ENCODE results near the gene CDKL5. TPM values are rescaled to one million over a fixed set of nuclear protein-coding genes. Genes with fewer than 3 reads are reported as not detected.

Gene CDKL5
- polyA plus RNA-seq, 2 of the 4 experiments (the other 2 are of a cell fraction): 5.4 to 22.8 TPM

GRCh38 chrX:18664947-18665346 lies 239.5 kb downstream of the CDKL5 start:
- Histone ChIP-seq H3K4me1 (no peaks in the 10 kb centered on the region), H3K4me2 (no peak overlapping the region), H3K27ac (no peak overlapping the region), H3K9me3 (no peaks in the 10 kb centered on the region), H3K4me3 (no peak overlapping the region)
- WGBS (ENCODE audit: missing lambda C conversion rate): 85% methylated on average over 8 of the region's 8 CpGs
- DNase-seq (ENCODE audit: low read depth in 1 of 2, low spot score in 1 of 2) (no peak), FAIRE-seq (no peak), ATAC-seq (peak; percentile 59 to 76; a peak in 4 of 6 replicates)
- CTCF ChIA-PET: interaction anchor here (0.9 kb wide), 1 partner anchor 63 kb away, joined by 3 read pairs; no protein-coding TSS in a partner anchor
- POLR2A ChIA-PET: no interaction called here
- TF ChIP-seq HOXB13 (CRISPR knock-in tag; IDR thresholded peaks at IDR 0.05; ENCODE audit: low read depth) (no peak), NPAS2 (CRISPR knock-in tag; IDR thresholded peaks at IDR 0.05; ENCODE audit: borderline replicate concordance) (no peak), ZFP36 (IDR thresholded peaks at IDR 0.05; ENCODE audit: borderline replicate concordance, partially characterized antibody) (no peak), EP300 (IDR thresholded peaks at IDR 0.05) (no peak), HDAC2 (IDR thresholded peaks at IDR 0.05) (no peak), JUNB (IDR thresholded peaks at IDR 0.05) (no peak), SMC3 (IDR thresholded peaks at IDR 0.05) (no peak), BHLHE40 (IDR thresholded peaks at IDR 0.05; ENCODE audit: low read depth, low read length) (no peak), HEYL (CRISPR knock-in tag; IDR thresholded peaks at IDR 0.05) (no peak), RARB (CRISPR knock-in tag; IDR thresholded peaks at IDR 0.05) (no peak), JUN (IDR thresholded peaks at IDR 0.05) (no peak), BCL3 (IDR thresholded peaks at IDR 0.05) (no peak), HOXB5 (CRISPR knock-in tag; IDR thresholded peaks at IDR 0.05) (no peak), MAX (IDR thresholded peaks at IDR 0.05) (no peak), KDM1A (IDR thresholded peaks at IDR 0.05; ENCODE audit: low read depth) (no peak)

GRCh38 chrX:18666614-18667013 lies 241.2 kb downstream of the CDKL5 start:
- no peak for TF ChIP-seq E2F6 (IDR thresholded peaks at IDR 0.05; ENCODE audit: borderline replicate concordance, low read depth)
- no peak for TF ChIP-seq CEBPB (IDR thresholded peaks at IDR 0.05)
- TF ChIP-seq HEYL (CRISPR knock-in tag; IDR thresholded peaks at IDR 0.05): no peak
- TF ChIP-seq RARB (CRISPR knock-in tag; IDR thresholded peaks at IDR 0.05): no peak
- TF ChIP-seq KDM5A (IDR thresholded peaks at IDR 0.05): no peak
- H3K4me2 ChIP-seq: no peak overlapping the region
- ChIA-PET POLR2A (no interaction called here), CTCF (interaction anchor here (1.3 to 1.4 kb wide), 2 partner anchors 9 to 219 kb away, joined by 3 read pairs; no protein-coding TSS in a partner anchor)
- no peak for ATAC-seq
- H3K27ac ChIP-seq: no peak overlapping the region
- no peaks in the 10 kb centered on the region for H3K4me1 ChIP-seq
- no peak overlapping the region for H3K4me3 ChIP-seq
- DNase-seq (ENCODE audit: low read depth in 1 of 2, low spot score in 1 of 2): no peak
- WGBS (ENCODE audit: missing lambda C conversion rate): 92% methylated on average over 15 of the region's 15 CpGs
- FAIRE-seq: no peak
- H3K9me3 ChIP-seq: no peaks in the 10 kb centered on the region

- CTCF ChIA-PET: interaction anchor here (0.6 kb wide), 1 partner anchor 1178 kb away, joined by 4 read pairs; no protein-coding TSS in a partner anchor
- WGBS (ENCODE audit: missing lambda C conversion rate): 87% methylated on average over 15 of the region's 15 CpGs
- Histone ChIP-seq H3K9me3 (no peaks in the 10 kb centered on the region), H3K27ac (no peak overlapping the region), H3K4me2 (no peak overlapping the region), H3K4me1 (no peaks in the 10 kb centered on the region), H3K4me3 (no peak overlapping the region)
- DNase-seq (ENCODE audit: low read depth in 1 of 2, low spot score in 1 of 2) (no peak), FAIRE-seq (no peak), ATAC-seq (no peak)
- TF ChIP-seq KDM5A (IDR thresholded peaks at IDR 0.05) (no peak), GATA3 (IDR thresholded peaks at IDR 0.05; ENCODE audit: borderline replicate concordance) (no peak), NR3C1 (IDR thresholded peaks at IDR 0.05) (no peak), SREBF2 (IDR thresholded peaks at IDR 0.05) (no peak), POLR2A (IDR thresholded peaks at IDR 0.05; ENCODE audit: low read length) (no peak), CTCF (IDR thresholded peaks at IDR 0.05) (no peak), MAFK (IDR thresholded peaks at IDR 0.05; ENCODE audit: partially characterized antibody) (no peak), CBX2 (IDR thresholded peaks at IDR 0.05; ENCODE audit: borderline replicate concordance, low read depth) (no peak), MAX (IDR thresholded peaks at IDR 0.05) (no peak), EHF (CRISPR knock-in tag; IDR thresholded peaks at IDR 0.05) (no peak), HOXA7 (CRISPR knock-in tag; IDR thresholded peaks at IDR 0.05) (no peak), USF2 (IDR thresholded peaks at IDR 0.05) (no peak), RNF2 (IDR thresholded peaks at IDR 0.05; ENCODE audit: borderline replicate concordance, low read depth) (no peak), BCL3 (IDR thresholded peaks at IDR 0.05) (no peak), JUNB (IDR thresholded peaks at IDR 0.05) (no peak), JUN (IDR thresholded peaks at IDR 0.05) (no peak), HEYL (CRISPR knock-in tag; IDR thresholded peaks at IDR 0.05) (no peak)
- POLR2A ChIA-PET: no interaction called here
Observed at GRCh38 chrX:18668071-18668835, 242.8 kb downstream of the CDKL5 start.

All from A549 (cell line).